ENCODE measurements around the gene SLCO3A1. TPM values are rescaled to one million over a fixed set of nuclear protein-coding genes. Genes with fewer than 3 reads are reported as not detected.

The SLCO3A1 gene
- total RNA-seq, 2 experiments from 2014 or later = 8.5 to 40.0 TPM

DNA sequence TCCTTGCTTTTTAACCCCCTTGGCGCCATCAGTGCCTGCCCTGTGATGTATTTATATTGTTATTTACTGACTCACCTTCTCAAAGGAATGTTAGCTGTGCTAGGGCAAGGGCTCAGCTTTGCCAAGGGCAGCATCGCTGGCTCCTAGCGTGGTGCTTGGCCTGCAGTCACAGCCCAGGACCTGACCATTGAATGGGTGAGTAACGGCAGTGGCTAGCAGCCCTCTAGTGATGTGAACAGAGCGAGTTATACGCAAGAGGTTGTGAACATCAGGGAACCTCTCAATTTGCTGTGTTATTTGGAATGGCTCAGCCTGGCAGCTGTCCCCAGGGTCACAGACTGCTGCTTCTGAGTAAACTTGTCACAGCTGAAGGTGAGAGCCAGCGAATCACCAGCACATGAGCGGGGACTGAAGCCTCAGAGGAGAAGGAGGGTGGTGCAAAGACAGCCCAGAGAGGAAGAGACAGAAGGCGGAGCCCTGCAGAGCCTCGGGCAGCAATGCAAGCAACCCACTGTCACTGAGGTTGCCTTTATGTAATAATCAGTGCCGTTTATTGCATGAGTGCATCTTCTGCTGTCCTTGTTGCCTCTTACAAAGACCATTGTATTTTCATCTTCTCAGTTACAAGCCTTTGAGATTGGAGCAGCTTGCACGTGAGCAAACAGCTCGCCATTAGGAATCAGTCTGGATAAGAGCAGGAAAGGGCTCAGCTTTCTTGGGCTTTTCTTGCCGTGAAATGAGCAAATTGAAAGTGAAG lies 158.3 kb downstream of the SLCO3A1 start:
- Histone ChIP-seq H3K9me3 (ENCODE audit: low read length) (no peaks in the 10 kb centered on the region), H3K79me2 (ENCODE audit: insufficient read depth, low read depth, low read length) (peaks cover 6% of the 10 kb centered on the region; the same call in 1 of the 2 replicates), H3K4me3 (ENCODE audit: low read depth, low read length, poor library complexity, severe bottlenecking) (no peak overlapping the region), H3K9me2 (ENCODE audit: insufficient read depth, low read length) (no peaks in the 10 kb centered on the region), H3K27ac (ENCODE audit: low read depth, low read length, poor library complexity, severe bottlenecking) (no peak overlapping the region), H2AFZ (ENCODE audit: low read length) (no peak overlapping the region), H4K20me1 (ENCODE audit: insufficient read depth, low read length) (0 out of 2 replicates have a peak, but pooled peaks cover 11% of the 10 kb centered on the region), H3K36me3 (ENCODE audit: insufficient read depth, low read length) (no peaks in the 10 kb centered on the region), H3K4me1 (ENCODE audit: insufficient read depth, low read length, poor library complexity, severe bottlenecking) (peaks cover 33% of the 10 kb centered on the region), H3K4me2 (ENCODE audit: low read length) (no peak overlapping the region; the same call in 1 of the 2 replicates)
- intact Hi-C loops (cut with micrococcal nuclease; ENCODE audit: unreplicated experiment) = no loop called here
- TF ChIP-seq, protein P1, sequence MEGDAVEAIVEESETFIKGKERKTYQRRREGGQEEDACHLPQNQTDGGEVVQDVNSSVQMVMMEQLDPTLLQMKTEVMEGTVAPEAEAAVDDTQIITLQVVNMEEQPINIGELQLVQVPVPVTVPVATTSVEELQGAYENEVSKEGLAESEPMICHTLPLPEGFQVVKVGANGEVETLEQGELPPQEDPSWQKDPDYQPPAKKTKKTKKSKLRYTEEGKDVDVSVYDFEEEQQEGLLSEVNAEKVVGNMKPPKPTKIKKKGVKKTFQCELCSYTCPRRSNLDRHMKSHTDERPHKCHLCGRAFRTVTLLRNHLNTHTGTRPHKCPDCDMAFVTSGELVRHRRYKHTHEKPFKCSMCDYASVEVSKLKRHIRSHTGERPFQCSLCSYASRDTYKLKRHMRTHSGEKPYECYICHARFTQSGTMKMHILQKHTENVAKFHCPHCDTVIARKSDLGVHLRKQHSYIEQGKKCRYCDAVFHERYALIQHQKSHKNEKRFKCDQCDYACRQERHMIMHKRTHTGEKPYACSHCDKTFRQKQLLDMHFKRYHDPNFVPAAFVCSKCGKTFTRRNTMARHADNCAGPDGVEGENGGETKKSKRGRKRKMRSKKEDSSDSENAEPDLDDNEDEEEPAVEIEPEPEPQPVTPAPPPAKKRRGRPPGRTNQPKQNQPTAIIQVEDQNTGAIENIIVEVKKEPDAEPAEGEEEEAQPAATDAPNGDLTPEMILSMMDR (conservative IDR thresholded peaks at IDR 0.05; ENCODE audit: low read length) = no peak
- no peak for TF ChIP-seq EZH2phosphoT487 (IDR thresholded peaks at IDR 0.05; ENCODE audit: borderline replicate concordance, low read depth, low read length)
- ChIA-PET CTCF (ENCODE audit: unreplicated experiment) (no interaction called here), POLR2A (no interaction called here)
- DNase-seq (ENCODE audit: low spot score) = peak; percentile 57
- BruUV-seq (replicated peaks) = no TSS peak

DNA sequence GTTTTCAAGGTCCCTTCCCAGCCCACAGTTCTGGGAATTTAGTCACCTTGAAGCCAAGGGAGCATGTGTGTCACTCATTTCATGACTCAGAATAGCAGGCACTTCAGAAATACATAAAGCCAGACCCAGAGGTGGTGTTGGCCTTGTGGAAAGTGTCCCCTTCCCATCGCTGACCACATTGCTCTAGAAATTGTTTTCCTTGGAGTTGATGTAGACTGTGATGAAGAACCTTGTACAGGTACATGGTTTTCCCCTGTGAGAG lies 158.8 kb downstream of the SLCO3A1 start:
- no peak overlapping the region for H3K27ac ChIP-seq (ENCODE audit: low read depth, low read length, poor library complexity, severe bottlenecking)
- no peak overlapping the region for H2AFZ ChIP-seq (ENCODE audit: low read length)
- ChIA-PET CTCF (ENCODE audit: unreplicated experiment) (no interaction called here), POLR2A (no interaction called here)
- no peaks in the 10 kb centered on the region for H3K36me3 ChIP-seq (ENCODE audit: insufficient read depth, low read length)
- peaks cover 33% of the 10 kb centered on the region for H3K4me1 ChIP-seq (ENCODE audit: insufficient read depth, low read length, poor library complexity, severe bottlenecking)
- H3K9me3 ChIP-seq (ENCODE audit: low read length) = no peaks in the 10 kb centered on the region
- TF ChIP-seq EZH2phosphoT487 (IDR thresholded peaks at IDR 0.05; ENCODE audit: borderline replicate concordance, low read depth, low read length) = no peak
- TF ChIP-seq, protein P1 (conservative IDR thresholded peaks at IDR 0.05; ENCODE audit: low read length) = no peak
- no peaks in the 10 kb centered on the region for H3K9me2 ChIP-seq (ENCODE audit: insufficient read depth, low read length)
- no TSS peak for BruUV-seq (replicated peaks)
- peaks cover 6% of the 10 kb centered on the region; the same call in 1 of the 2 replicates for H3K79me2 ChIP-seq (ENCODE audit: insufficient read depth, low read depth, low read length)
- 0 out of 2 replicates have a peak, but pooled peaks cover 11% of the 10 kb centered on the region for H4K20me1 ChIP-seq (ENCODE audit: insufficient read depth, low read length)
- intact Hi-C loops (cut with micrococcal nuclease; ENCODE audit: unreplicated experiment) = no loop called here
- no peak overlapping the region; the same call in 1 of the 2 replicates for H3K4me2 ChIP-seq (ENCODE audit: low read length)
- DNase-seq (ENCODE audit: low spot score) = no peak
- no peak overlapping the region for H3K4me3 ChIP-seq (ENCODE audit: low read depth, low read length, poor library complexity, severe bottlenecking)

DNA sequence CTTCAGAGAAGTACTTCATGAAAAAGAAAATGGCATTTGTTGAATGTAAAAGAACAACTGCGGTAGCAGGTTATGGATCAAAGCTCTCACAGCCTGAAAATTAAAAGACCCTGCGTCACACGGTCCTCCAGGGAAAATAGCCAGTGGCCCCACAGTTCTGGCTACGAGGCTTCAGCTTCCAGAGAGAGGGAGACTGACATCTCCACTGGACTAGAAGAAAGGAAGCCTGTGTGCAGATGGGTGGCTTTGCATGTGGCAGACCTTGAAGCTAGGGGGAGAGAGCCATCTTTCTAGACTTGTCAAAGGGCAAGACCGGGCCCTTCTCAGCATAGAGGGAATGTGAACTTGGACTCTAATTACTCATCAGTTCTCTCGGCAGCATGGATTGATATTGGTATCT lies 159.4 kb downstream of the SLCO3A1 start:
- intact Hi-C loops (cut with micrococcal nuclease; ENCODE audit: unreplicated experiment) = no loop called here
- H3K9me2 ChIP-seq (ENCODE audit: insufficient read depth, low read length) = no peaks in the 10 kb centered on the region
- no peak overlapping the region for H3K4me3 ChIP-seq (ENCODE audit: low read depth, low read length, poor library complexity, severe bottlenecking)
- no peak overlapping the region for H3K27ac ChIP-seq (ENCODE audit: low read depth, low read length, poor library complexity, severe bottlenecking)
- H3K79me2 ChIP-seq (ENCODE audit: insufficient read depth, low read depth, low read length) = peaks cover 6% of the 10 kb centered on the region; the same call in 1 of the 2 replicates
- ChIA-PET POLR2A (interaction anchor here (0.6 kb wide), 1 partner anchor 210 kb away, joined by 4 read pairs; no protein-coding TSS in a partner anchor), CTCF (ENCODE audit: unreplicated experiment) (no interaction called here)
- TF ChIP-seq, protein P1 (conservative IDR thresholded peaks at IDR 0.05; ENCODE audit: low read length) = no peak
- no peak for TF ChIP-seq EZH2phosphoT487 (IDR thresholded peaks at IDR 0.05; ENCODE audit: borderline replicate concordance, low read depth, low read length)
- no peak for DNase-seq (ENCODE audit: low spot score)
- H3K4me1 ChIP-seq (ENCODE audit: insufficient read depth, low read length, poor library complexity, severe bottlenecking) = peaks cover 33% of the 10 kb centered on the region
- H2AFZ ChIP-seq (ENCODE audit: low read length) = no peak overlapping the region
- no peaks in the 10 kb centered on the region for H3K36me3 ChIP-seq (ENCODE audit: insufficient read depth, low read length)
- 0 out of 2 replicates have a peak, but pooled peaks cover 11% of the 10 kb centered on the region for H4K20me1 ChIP-seq (ENCODE audit: insufficient read depth, low read length)
- H3K4me2 ChIP-seq (ENCODE audit: low read length) = no peak overlapping the region
- no TSS peak for BruUV-seq (replicated peaks)
- H3K9me3 ChIP-seq (ENCODE audit: low read length) = no peaks in the 10 kb centered on the region
